NCI-H146 treated with DMSO at 0.1 percent for 48 hours (cell line): ENCODE results near the gene SFT2D2.

ENCODE experiments used
- DNase-seq: peaks from one replicate; lab custom pipeline; 2025; ENCODE audit not compliant: unreplicated experiment; lab: John Stamatoyannopoulos, UW

SFT2D2 gene

DNA sequence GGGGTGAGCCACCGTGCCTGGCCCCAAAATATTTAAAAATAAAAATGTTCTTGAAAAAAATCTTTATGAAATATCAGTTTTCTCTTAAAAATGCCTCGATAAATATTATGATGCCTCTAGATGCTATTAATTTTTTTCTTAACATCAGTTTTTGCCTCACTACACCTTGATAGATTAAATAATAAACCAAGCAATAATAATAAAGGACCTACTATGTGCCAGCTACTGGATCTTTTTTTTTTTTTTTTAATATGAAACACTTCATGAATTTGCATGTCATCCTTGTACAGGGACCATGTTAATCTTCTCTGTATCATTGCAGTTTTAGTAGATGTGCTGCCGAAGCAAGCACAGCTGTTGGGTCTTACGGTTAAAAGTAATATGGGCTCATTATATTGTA is 37.3 kb downstream of the SFT2D2 start:
- no peak for DNase-seq

DNA sequence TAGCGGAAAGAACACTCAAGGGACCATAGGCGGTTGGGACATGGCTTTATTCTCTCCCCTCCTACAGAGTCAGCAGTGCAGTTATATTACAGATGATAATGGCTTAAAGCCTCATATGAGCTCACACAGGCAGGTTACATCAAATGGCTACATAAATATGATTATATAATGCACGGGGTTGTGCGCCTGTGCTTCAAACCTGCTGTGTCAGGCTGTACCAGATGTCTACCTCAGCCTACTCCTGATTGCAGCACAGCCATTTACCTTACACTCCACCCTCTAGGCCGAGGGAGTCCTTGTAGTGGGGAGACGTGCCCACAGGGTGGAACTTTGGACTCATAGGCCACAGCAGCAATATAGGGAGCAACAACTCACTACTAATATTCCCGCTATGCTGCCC is 38.5 kb downstream of the SFT2D2 start:
- no peak for DNase-seq

DNA sequence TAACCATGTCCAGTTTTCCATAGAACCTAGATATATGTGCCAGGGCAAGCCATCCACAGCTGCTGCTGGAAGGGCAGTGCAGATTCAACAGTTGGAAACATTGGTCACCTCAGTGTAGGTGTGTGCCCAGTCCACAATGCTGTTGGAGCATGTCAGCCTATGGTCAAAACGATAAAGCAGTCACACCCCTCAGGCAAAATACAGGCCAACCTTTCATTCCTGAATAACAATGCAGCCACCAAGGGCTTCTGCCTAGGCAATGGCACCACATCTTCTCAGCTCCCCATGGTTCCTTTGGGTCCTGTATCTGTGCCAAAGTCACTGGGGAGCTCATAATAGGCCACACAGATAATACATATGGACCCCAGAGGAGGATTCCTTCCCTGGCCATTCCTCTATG is 39.8 kb downstream of the SFT2D2 start:
- DNase-seq, result no peak

DNA sequence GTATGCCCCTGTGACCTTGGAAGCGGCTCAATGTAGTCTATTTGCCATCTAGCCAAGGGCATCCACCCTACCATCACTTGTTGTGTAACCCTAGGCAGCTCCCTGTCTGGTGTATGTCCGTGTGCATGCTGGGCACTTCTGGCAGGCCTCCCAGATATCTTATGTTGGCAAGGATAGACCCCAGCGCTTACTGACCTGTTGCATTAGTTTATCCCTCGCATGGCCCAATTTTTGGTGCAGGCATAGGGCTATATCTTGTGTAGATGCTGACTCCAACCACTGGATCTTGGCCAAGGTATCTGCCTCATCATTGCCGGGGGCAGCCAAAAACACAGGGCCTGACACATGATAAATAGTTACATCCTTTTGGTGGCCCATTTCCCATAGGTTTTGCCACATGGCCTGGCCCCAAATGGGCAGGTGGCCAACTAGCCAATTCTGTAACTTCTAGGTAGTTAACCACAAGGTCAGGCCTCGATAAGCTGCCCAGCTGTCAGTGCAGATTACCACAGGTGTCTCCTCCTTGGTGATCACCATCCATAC is 40.9 kb downstream of the SFT2D2 start:
- no peak for DNase-seq

DNA sequence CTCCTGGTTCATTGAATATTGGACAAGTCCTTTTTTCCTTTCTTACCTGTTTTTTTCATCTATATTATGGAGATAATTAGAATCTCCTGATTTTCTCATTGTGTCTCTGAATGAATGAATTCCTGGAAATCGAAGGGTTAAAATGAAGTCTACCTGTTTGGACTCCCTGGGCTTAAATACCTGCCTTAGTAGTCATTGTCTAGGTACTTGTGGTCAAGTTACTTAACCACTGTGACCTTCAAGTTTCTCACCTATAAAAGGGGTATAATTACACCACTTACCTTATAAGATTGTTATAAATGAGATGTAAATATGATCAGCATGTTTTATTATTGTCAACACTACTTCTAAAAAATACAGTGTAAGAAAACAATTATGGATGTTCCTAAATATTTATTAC is 45.8 kb downstream of the SFT2D2 start:
- no peak for DNase-seq

DNA sequence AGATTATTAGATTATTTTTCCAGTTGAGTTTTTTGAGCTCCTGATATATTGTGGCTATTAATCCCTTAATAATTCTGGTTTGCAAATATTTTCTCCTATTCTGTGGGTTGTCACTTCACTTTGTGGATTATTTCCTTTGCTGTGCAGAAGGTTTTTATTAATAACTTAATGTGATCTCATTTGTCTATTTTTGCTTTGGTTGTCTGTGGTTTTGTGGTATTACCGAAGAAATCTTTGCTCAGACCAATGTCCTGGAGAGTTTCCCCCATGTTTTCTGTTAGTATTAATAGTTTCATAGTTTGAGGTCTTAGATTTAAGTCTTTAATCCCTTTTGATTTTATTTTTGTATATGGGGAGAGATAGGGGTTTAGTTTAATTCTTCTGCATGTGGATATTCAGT is 47.8 kb downstream of the SFT2D2 start:
- DNase-seq, result no peak

DNA sequence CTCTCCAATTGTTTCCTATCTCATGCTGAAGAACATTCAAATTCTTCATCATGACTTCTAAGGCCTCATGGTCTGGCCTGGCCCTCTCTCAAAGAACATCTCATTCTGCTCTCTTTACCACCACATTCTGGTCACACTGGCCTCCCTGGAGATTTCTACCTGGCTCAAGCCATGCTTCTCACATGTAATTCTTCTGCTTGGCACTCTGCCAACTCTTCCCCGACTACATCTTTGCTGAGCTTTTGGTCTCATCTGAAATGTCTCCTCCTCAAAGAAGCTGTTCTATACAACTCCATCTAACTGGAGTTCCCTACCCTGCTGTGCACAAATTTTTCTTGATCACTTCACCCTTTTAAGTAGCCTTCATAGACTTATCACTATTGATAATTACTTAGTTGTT is 53.4 kb downstream of the SFT2D2 start:
- no peak for DNase-seq

DNA sequence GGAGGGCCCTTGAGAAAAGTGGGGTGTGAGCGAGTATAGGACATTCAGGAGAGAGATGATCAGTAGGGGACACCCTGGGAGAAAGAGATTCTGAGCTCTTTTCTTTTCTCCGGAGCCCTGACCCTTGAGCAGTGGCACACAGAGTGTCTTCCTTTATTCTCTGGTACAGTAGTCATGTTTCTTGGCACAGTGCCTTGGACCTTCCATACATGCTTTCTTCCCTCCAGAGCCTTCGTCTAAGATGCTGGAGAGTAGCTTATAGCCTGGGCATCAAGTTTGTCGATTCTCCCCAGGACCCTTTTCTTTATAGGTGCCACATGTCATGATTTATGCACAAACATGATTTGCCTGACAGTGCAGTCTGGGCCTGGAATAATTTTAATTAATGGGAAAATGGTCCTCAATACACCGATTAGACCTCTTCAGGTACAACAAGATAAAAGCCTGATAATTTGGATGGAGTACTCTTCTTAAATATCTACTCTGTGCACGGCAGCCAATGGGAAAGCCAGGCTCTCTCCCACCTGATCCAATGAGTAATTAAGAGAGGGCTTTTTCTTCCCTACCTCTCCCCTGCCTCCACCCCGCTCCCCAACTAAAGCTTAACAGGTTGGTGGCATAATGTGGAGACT is 54.6 kb downstream of the SFT2D2 start, which contains the start of gene TBX19:
Gene TBX19, plus strand, starts transcription at position 582 of the 632 bp plus-strand sequence. CDS start 214 bp downstream, outside the sequence.
- no peak for DNase-seq

DNA sequence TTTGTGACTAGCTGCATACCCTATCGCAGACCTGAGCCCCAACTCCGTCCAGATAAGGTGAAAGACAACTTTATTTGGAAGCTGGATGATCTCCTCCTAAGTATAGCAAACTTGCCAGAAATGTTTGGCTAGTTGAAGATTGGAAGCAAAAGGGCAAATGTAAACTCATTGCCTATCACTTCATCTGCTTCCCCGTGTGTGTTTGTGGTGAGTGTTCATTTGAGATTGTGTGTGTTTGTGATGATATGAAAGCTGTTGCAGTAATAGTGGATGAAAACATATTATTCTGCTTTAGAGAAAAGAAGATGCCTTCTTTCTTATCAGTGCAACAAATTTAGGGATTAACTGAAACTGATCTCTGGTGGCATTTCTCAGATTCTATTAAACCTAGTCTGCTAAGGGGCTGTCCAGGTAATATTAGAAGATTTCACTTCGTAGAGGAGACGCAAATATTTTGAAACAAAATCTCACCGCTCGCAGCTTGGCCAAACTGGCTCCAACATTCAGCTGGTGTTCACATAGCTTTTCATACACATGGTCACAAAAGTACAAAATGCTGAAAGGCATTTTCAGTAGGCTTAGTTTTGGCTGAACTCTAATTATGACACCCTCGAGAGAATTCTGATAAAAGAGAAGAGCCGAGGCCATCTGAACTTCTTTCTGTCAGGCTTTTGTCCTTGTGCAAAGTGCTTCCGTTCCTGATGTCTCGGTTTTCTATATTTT is 56.0 kb downstream of the SFT2D2 start:
- no peak for DNase-seq

DNA sequence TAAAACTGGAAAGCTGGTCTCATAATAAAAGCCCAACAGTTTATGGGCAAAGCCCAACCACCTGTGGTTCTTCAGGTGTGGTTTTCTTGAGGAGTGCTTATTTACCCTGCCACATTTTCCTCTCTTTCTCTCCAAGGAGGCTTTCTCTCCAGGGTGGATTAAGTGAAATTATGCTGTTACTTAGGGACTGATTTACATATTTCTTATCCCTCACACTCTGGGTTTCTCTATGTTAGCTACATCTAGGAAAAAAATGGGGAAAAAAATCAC is 59.7 kb downstream of the SFT2D2 start:
- DNase-seq, result no peak

DNA sequence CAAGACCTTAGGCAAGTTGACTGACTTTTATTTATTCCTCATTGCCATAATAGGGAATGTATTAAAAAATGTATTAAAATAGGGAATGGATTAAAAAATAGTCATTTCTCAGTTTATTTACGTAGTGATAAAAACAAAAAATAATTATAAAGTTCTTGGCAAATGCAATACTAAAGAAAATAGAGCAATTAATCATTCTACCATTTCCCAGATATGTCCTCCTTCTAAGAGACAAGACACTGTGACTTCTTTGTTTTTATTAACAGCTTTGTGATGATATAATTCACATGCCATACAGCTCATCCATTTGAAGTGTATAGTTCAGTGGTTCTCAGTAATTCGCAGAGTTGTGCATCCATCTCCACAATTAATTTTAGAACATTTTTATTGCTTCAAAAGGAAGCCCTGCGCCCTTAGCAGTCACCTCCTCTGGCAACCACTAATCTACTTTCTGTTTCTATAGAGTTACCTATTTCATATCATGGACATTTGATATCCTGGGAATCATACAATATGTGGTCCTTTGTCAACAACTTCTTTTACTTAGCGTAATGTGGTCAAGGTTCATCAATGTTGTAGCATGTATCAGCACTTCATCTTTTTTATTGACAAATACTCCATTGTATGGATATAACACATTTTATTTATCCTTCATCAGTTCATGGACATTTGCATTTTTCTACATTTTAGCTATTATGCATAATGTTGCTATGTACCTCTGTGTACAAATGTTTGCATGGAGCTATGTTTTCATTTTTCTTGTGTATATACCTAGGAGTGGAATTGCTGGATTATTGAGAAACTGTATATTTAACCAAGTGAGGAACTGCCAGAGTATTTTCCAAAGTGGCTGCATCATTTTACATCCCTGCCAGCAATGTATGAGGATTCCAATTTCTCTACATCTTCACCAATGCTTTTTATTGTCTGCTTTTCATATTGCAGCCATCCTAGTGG is 60.4 kb downstream of the SFT2D2 start:
- no peak for DNase-seq

DNA sequence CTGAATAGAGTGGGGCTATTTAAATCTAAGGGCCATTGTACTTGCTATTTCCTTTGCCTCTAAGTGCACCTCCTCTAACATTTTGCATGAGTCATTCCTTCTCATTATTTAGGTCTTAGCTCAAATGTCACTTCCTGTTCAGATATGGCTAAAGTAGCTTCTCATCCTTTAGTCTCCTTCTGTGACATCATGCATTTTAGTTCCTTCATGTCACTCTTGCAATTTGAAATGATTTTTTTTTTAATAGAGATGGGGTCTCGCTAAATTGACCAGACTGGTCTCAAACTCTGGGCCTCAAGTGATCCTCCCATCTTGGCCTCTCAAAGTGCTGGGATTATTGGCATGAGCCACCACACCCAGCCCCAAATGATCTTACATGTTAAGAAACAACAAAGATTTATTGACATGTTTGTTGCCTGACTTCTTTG is 61.4 kb downstream of the SFT2D2 start:
- DNase-seq, result no peak

DNA sequence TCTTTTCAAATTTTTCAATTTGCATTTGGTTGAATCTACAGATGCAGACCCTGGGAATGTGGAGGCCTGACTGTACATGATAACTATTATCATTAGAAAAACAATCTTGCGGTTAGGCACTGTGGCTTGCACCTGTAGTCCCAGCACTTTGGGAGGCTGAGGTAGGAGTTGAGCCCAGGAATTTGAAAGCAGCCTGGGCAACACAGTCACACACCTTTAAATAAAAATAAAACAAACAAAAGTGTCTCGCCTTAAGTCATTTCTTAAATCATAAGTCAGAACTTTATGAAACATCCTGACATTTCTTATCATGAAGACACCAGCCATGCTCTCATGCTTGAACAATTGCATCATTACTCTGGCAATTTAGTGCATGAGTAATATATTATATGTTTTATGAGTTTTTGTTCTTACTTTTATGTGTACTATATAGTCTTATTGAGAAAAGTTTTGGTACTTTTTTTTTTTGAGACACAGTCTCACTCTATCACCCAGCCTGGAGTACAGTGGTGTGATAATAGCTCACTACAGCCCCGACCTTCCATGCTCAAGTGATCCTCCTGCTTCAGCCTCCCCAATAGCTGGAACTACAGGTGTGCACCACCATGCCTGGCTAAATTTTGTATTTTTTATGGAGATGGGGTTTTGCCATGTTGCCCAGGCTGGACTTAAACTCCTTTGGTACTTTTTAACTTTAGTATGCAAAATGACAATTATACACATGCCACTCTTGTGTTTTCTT is 62.7 kb downstream of the SFT2D2 start:
- DNase-seq, result no peak

DNA sequence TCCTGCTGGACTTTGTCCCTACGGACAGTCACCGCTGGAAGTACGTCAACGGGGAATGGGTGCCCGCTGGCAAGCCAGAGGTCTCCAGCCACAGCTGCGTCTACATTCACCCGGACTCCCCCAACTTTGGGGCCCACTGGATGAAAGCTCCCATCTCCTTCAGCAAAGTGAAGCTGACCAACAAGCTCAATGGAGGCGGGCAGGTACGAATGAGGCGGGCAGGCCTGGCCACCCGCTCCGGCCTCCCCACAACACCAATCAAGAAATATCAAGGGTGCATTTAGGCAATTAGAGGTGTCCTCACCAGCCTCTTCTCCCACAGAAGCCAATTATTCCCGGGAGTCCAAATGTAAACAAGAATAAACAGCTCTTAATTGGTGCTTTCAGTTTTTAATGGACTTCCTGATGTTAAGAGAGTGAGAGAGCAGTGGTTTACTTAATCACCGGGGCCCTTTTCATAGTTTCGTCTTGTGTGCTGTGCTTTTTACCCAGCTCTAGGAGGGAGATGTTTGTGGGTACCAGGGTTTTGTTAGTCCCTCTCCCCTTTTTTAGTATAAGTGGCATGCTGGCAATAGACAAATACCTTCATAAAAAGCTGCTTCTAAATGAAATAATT is 65.5 kb downstream of the SFT2D2 start:
- peak; percentile 32 for DNase-seq

DNA sequence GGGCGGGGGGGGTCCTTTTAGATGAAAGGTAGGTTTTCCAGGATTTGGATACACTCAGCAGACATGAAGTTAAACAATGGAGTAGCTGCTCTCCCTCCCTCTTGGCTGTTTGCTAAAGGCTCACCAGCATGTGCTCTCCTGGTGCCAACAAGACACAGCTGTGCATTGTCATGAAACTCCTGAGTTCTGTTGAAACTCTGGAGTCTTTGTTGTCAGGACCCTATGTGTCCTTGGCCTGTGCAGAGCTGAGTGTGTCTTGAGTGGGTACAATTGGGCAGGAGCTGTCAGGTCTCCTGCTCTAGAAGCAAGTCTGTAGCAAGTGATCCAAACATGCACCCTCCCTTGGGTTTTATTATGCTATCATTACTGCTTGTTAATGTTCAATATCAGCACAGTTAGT is 67.6 kb downstream of the SFT2D2 start:
- no peak for DNase-seq

DNA sequence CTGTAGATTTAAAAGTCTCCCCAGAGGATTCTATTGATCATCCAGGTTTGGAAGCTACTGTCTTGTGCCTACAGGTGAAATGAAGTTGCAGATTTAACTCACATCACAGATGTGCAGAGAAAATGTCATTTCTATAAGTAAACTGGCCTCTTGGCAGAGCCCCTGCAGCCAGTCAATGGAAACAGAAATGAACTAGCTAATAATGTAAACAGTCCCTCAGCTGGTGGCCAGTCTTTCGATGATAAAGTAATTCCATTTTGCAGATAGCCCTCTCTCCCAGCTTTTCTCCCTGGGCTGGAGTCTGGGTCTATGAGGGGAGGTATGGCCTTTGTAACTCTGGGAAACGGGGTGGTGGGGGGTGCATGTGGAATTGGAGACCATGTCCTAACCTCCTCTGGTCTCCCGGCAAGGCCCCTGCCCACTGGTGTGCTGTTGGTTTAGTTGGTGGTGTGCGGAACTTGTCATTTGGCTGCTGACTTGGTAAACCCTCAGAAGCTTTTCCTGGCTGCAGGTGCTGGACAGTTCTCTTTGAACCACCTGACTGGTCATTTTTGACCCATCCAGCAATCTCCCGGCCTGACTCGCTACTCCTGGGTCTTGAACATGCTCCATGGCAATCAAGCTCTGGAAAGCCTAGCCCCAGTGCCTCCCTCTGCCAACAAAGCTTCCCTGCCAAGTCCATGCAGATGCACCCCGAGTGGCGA is 69.8 kb downstream of the SFT2D2 start:
- no peak for DNase-seq

DNA sequence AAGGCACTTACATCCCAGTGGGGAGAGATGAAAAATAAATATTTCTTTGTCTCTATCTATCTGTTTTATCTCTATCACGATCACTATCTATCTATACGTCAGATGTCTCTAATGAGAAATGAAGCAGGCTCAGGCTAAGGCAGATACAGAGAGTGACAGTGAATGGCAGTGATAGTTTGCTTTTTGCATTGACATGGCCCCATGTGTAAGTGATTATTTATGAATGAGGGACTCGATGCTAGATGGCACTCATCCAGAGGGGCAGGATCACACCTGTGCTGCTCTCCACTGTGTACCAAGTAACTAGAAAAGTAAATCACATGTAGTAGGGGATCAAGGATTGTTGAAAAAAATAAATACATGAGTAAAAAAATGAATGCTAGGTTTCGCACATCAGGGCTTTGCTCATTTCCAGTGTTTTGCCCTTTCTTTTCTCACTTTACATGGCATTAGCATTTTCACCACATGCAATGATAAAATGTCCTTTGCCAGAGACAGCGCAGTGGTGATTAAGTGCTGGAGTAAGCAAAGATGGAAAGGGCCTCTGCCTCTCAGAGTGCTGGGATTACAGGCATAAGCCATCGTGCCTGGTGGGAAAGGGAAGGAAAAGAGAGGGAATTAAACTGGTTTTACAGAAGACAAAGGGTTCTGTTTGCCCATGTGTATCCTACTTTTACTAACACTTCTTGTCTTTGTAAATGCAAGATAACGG is 71.4 kb downstream of the SFT2D2 start:
- DNase-seq, result no peak

DNA sequence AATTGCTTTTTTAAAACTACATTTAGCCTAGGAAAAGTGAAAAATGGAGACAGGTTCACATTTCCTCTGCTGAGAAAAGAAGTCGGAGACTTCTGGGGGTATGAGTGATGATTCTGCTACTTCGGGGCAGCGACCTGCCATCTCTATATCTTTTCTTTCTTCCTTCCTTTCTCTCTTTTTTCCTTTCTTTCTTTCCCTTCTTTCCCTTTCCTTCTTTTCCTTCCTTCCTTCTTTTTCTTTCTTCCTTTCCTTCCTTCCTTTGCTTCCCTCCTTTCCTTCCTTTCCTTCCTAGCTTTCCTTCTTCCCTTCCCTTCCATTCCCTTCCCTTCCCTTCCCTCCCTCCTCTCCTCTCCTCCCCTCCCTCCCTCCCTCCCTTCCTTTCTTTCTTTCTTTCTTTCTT is 72.6 kb downstream of the SFT2D2 start:
- DNase-seq, result no peak

DNA sequence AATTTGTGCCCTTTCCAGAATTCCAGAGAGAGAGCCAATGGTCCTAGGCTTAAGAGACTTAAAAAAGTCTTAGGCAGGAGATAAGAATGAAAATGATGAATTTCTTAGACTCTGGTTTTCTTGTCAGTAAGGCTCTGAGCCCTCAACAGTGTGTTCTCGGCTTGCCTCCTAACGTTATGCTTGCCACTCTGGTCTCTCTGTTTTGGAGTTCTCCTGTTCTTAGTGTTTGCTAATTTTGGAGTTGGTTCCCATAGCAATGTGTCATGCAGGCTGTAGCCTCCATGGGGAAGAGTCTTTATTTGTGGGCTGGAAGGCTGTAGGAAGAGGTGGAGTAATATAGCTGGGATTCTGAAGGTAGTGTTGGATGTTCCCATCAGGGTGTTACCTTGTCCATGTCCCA is 74.8 kb downstream of the SFT2D2 start:
- no peak for DNase-seq
